ENCODE data around the gene ZNF800.

- TF ChIP-seq SIN3A (IDR thresholded peaks at IDR 0.05; ENCODE audit: borderline replicate concordance, insufficient read depth, low read length) (no peak), TAF1 (IDR thresholded peaks at IDR 0.05; ENCODE audit: borderline replicate concordance, insufficient read depth, low read length) (no peak)
Observed at GRCh38 chr7:127353897-127354296, 38.6 kb downstream of the ZNF800 start.

All from PFSK-1 (cell line).